AG04449 (cell line): ENCODE results near the gene FBXO15.

Experiments used
- CTCF ChIA-PET: fragments of 350-600 bp; formaldehyde crosslinking; extraction: SDS; loops from one replicate; lab custom pipeline; 2021; ENCODE audit warnings: antibody characterized with exemption; lab: Yijun Ruan, JAX
- POLR2A ChIA-PET: fragments of 400-600, 350-600 bp; formaldehyde crosslinking; extraction: SDS; loops from one replicate; lab custom pipeline; 2020; ENCODE audit warnings: antibody characterized with exemption, inconsistent platforms; lab: Yijun Ruan, JAX
- DNase-seq: peaks from one replicate; pipeline ENCODE4 v3.0.0-alpha.2; 2010; ENCODE audit warnings: low read depth, low spot score
- H3K4me3 ChIP-seq: 2 replicates; pipeline ENCODE4 v1.5.1; 2011; ENCODE audit warnings: low read depth, mild to moderate bottlenecking, control low read depth, low read length
- TF ChIP-seq, protein P1 (sequence below): IDR thresholded peaks from one replicate; pipeline ENCODE4 v1.5.1; 2011; ENCODE audit warnings: mild to moderate bottlenecking, moderate library complexity, low read length, control low read depth, inconsistent platforms; ENCODE audit not compliant: insufficient read depth; ENCODE audit errors: missing control alignments

The FBXO15 gene

DNA sequence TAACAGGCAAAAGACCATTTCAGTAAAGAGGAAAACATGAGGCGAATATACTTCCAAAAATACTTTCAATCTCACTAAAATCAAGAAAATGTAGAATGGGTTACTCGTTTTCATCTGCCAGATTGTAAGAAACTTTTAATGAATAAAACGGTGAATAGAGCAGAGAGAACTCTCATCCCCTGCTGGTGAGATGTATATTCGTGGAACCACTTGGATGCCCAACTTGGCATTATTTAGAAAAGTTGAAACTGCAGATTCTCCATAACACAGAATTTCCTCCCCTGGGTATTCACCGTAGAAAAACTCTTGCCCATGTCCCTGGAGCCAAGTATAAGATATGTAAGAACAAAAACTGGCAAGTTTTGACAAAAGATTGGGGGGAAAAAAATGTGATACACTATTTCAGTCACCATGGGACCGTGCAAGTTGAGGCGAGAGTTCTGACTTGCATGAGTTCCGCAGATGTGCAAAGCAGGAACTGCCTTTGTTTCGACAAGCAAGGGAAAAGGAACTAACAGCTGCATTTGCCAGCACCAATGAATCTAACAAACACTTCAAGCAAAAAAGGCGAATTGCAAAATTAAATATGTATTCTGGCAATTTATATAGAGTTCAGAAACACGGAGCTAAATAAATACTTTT lies 15.5 kb upstream of the FBXO15 start:
- TF ChIP-seq, protein P1, sequence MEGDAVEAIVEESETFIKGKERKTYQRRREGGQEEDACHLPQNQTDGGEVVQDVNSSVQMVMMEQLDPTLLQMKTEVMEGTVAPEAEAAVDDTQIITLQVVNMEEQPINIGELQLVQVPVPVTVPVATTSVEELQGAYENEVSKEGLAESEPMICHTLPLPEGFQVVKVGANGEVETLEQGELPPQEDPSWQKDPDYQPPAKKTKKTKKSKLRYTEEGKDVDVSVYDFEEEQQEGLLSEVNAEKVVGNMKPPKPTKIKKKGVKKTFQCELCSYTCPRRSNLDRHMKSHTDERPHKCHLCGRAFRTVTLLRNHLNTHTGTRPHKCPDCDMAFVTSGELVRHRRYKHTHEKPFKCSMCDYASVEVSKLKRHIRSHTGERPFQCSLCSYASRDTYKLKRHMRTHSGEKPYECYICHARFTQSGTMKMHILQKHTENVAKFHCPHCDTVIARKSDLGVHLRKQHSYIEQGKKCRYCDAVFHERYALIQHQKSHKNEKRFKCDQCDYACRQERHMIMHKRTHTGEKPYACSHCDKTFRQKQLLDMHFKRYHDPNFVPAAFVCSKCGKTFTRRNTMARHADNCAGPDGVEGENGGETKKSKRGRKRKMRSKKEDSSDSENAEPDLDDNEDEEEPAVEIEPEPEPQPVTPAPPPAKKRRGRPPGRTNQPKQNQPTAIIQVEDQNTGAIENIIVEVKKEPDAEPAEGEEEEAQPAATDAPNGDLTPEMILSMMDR: no peak
- POLR2A ChIA-PET: no interaction called here
- CTCF ChIA-PET: no interaction called here
- no peak for DNase-seq
- no peak overlapping the region for H3K4me3 ChIP-seq

DNA sequence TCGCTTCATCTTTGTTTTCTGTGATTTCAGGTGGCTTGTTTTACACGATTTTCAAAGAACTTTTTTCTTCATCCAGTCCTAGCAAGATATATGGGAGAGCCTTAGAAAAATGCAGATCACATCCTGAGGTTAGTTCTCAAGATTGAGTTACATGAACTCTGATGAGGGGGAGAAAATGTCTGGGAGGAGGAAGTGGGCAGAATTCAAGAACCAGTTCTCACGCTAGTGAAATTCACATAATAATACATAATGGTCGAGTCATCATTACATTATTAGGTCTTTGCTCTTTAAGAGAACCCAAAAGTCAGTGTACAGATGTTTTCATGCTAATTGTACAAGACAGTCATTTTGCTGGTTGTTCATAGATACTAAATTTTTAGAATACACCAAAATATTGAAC lies 7.6 kb upstream of the FBXO15 start:
- DNase-seq: no peak
- ChIA-PET POLR2A (no interaction called here), CTCF (no interaction called here)
- H3K4me3 ChIP-seq: no peak overlapping the region
- TF ChIP-seq, protein P1: no peak

DNA sequence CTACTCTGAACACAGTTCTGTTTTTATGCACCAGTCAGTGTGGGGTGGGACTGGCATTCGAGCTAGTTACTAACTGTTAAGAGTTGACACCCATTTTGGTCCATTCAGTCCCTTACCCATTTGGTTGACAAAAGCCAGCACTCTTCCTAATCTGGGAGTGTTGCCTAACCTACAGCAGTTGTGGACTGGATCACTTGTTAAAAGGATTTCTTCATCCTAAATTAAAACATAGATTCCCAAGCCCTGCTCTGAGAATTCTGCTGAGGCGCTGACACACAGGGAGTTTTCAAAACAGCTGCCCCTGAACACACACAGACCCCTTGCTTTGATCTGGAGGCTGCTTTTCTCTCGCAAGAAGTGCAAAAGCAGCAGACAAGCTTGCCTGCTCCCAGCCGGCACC lies 7.1 kb upstream of the FBXO15 start:
- TF ChIP-seq, protein P1: no peak
- no peak for DNase-seq
- H3K4me3 ChIP-seq: no peak overlapping the region
- POLR2A ChIA-PET: no interaction called here
- CTCF ChIA-PET: no interaction called here

DNA sequence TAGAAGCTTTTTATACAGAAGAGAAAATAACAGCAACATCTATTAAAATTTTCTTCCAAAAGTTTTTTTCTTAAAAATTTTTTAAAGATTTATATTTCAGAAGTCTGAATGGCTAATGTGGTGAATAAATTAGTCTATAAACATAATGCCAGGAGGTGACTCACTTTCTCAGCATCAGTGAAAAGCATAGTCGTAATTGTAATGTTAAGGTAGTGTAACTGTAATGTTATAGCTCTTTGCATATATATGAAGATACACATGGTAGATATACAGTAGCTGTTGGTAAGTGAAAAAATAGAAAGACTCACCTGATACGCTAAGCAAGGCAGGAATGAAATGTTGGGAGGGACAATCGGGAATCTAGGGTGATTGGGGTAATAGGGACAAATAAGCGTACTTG lies 6.2 kb upstream of the FBXO15 start:
- CTCF ChIA-PET: interaction anchor here (1.5 kb wide), 1 partner anchor 17 kb away, joined by 4 read pairs; no protein-coding TSS in a partner anchor
- no peak for DNase-seq
- H3K4me3 ChIP-seq: no peak overlapping the region
- TF ChIP-seq, protein P1: no peak
- POLR2A ChIA-PET: no interaction called here

DNA sequence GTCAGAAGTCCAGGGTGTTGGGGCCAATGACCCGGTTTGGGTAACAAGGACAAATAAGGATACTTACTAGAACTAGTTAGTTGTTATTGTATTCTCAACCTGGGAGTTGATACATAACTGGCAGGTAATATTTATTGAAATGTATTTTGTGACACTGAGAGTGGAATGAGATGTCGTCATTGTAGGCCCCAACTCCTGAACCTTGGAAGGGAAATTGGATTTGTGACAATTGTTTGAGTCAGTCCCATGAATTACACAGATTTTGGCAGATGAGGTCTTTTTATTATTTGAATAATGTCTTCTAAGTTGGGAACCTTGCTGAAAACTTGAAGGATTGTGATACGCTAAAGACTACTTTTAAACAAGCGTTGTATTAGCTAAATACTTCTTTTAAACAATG lies 5.7 kb upstream of the FBXO15 start:
- ChIA-PET POLR2A (no interaction called here), CTCF (interaction anchor here (1.5 kb wide), 1 partner anchor 17 kb away, joined by 4 read pairs; no protein-coding TSS in a partner anchor)
- H3K4me3 ChIP-seq: no peak overlapping the region
- TF ChIP-seq, protein P1: no peak
- no peak for DNase-seq

DNA sequence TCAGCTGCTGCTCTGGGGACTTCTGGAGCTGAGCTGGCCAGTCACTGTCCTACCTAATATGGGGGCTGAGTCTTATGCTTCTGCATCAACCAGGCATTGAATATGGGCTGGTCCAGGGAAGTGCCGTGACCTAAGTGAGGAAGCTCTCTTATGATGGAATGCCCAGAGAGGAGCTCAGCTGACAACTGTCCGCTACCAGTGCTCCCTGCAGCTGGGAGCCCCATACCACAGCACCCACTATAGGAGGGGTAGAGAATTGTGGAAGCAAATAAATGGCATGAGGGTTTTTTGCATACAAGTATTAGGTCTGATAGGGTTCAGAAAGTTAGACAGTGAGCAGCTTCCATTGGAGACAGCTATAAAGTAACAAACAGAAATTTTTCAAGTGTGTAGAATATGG lies 5.2 kb upstream of the FBXO15 start:
- TF ChIP-seq, protein P1: no peak
- ChIA-PET CTCF (interaction anchor here (1.5 kb wide), 1 partner anchor 16 kb away, joined by 4 read pairs; no protein-coding TSS in a partner anchor), POLR2A (no interaction called here)
- DNase-seq: no peak
- H3K4me3 ChIP-seq: no peak overlapping the region
